HCT116 (cell line): Measurements from ENCODE around the gene DNAJC10. TPM values are rescaled to one million over a fixed set of nuclear protein-coding genes. Genes with fewer than 3 reads are reported as not detected.

Experiments
- ATAC-seq: fragments of 200-7000 bp; cut with Tn5 transposase; 2 replicates; pipeline ENCODE4 v1.9.1; 2020; ENCODE audit warnings: mild to moderate bottlenecking, moderate library complexity
- BruUV-seq: library from RNA; stranded (reverse); fragments of 400-500 nt; replicated peaks from 2 replicates; lab custom pipeline; 2021; lab: Mats Ljungman, UMichigan
- CTCF ChIA-PET: fragments of 300-600 bp; sonication (Branson Sonifier 250); formaldehyde crosslinking; loops from one replicate; lab custom pipeline; 2021; ENCODE audit warnings: antibody characterized with exemption; lab: Charles Lee
- POLR2A ChIA-PET: fragments of 300-600, 350-600 bp; sonication (Branson Sonifier 250); formaldehyde crosslinking; loops from one replicate; lab custom pipeline; 2021; ENCODE audit warnings: antibody characterized with exemption; lab: Charles Lee
- RAD21 ChIA-PET, 2 experiments: fragments of 300-600 bp; sonication (Branson Sonifier 250); formaldehyde crosslinking; loops; one replicate each; lab custom pipeline; 2023; ENCODE audit warnings: low total read pairs in 2 of 2; ENCODE audit not compliant: uncharacterized antibody in 2 of 2, unreplicated experiment in 2 of 2, low non-redundant PET in 1 of 2; lab: Charles Lee
- DNase-seq: peaks from one replicate; pipeline ENCODE4 v3.0.0-alpha.2; 2010; ENCODE audit warnings: low read depth, low spot score
- H2AFZ ChIP-seq: fragments of 200-600 bp; shearing (Covaris generic), sonication (generic); 2 replicates; pipeline ENCODE4 v1.6.1; 2017; ENCODE audit warnings: low read depth, mixed run types, mixed read lengths, antibody characterized with exemption, low read length; ENCODE audit not compliant: poor library complexity, severe bottlenecking
- H3K27ac ChIP-seq: 2 replicates; pipeline ENCODE4 v1.5.1; 2012; ENCODE audit warnings: low read depth, low read length
- H3K27me3 ChIP-seq: fragments of 200-600 bp; sonication (generic); 2 replicates; pipeline ENCODE4 v1.6.1; 2016; ENCODE audit warnings: mixed run types, low read length, mixed read lengths; ENCODE audit not compliant: insufficient read depth
- H3K36me3 ChIP-seq, 2 experiments: fragments of 200-500 bp in 1 of 2; fragments of 200-600 bp in 1 of 2; sonication (Bioruptor generic) in 1 of 2; sonication (generic) in 1 of 2; 2 replicates each; pipeline versions ENCODE4 v1.5.1 to v1.6.1; 2014 to 2016; ENCODE audit warnings: low read length in 2 of 2, inconsistent platforms in 1 of 2, mixed read lengths in 1 of 2, mixed run types in 1 of 2; ENCODE audit not compliant: insufficient read depth in 2 of 2, control insufficient read depth in 1 of 2
- H3K4me1 ChIP-seq, 2 experiments: fragments of 200-600 bp in 1 of 2; sonication (generic) in 1 of 2; 2 replicates each; pipeline versions ENCODE4 v1.5.1 to v1.6.1; 2012 to 2017; ENCODE audit warnings: low read length in 2 of 2, inconsistent platforms in 1 of 2, mild to moderate bottlenecking in 1 of 2, mixed read lengths in 1 of 2, mixed run types in 1 of 2, moderate library complexity in 1 of 2; ENCODE audit not compliant: insufficient read depth in 2 of 2, control insufficient read depth in 1 of 2
- H3K4me2 ChIP-seq: fragments of 200-600 bp; sonication (generic); 2 replicates; pipeline ENCODE4 v1.6.1; 2017; ENCODE audit warnings: mixed run types, low read length, mixed read lengths
- H3K4me3 ChIP-seq, 2 experiments: fragments of 200-600 bp in 1 of 2; sonication (generic) in 1 of 2; replicated peaks in 1 of 2; 2 replicates each; pipeline ENCODE4 v1.5.1; 2011 to 2016; ENCODE audit warnings: low read length in 2 of 2, control low read depth in 1 of 2, low read depth in 1 of 2, mild to moderate bottlenecking in 1 of 2, mixed read lengths in 1 of 2, mixed run types in 1 of 2
- H3K79me2 ChIP-seq: fragments of 200-600 bp; sonication (generic); 2 replicates; pipeline ENCODE4 v1.6.1; 2017; ENCODE audit warnings: mild to moderate bottlenecking, mixed run types, low read length, moderate library complexity, mixed read lengths; ENCODE audit not compliant: insufficient read depth
- H3K9ac ChIP-seq: fragments of 200-600 bp; sonication (generic); 2 replicates; pipeline ENCODE4 v1.6.1; 2016; ENCODE audit warnings: low read length, mixed read lengths
- H3K9me2 ChIP-seq: fragments of 200-600 bp; sonication (generic), shearing (Covaris generic); 2 replicates; pipeline ENCODE4 v1.6.1; 2017; ENCODE audit warnings: mixed run types, mild to moderate bottlenecking, moderate library complexity; ENCODE audit not compliant: insufficient read depth
- H3K9me3 ChIP-seq, 2 experiments: fragments of 200-500 bp in 1 of 2; fragments of 200-600 bp in 1 of 2; sonication (Bioruptor generic) in 1 of 2; sonication (generic) in 1 of 2; 2 replicates each; pipeline ENCODE4 v1.6.1; 2014 to 2017; ENCODE audit warnings: low read length in 2 of 2, mixed read lengths in 2 of 2, inconsistent platforms in 1 of 2, low read depth in 1 of 2, mild to moderate bottlenecking in 1 of 2, mixed run types in 1 of 2, moderate library complexity in 1 of 2; ENCODE audit not compliant: control insufficient read depth in 1 of 2, insufficient read depth in 1 of 2
- H4K20me1 ChIP-seq: fragments of 200-600 bp; sonication (generic), shearing (Covaris generic); 2 replicates; pipeline ENCODE4 v1.6.1; 2017; ENCODE audit warnings: mixed run types, mild to moderate bottlenecking, moderate library complexity; ENCODE audit not compliant: insufficient read depth
- CBX3 ChIP-seq: IDR thresholded peaks from 2 replicates; pipeline ENCODE4 v1.6.1; 2012; ENCODE audit warnings: low read depth
- CEBPB ChIP-seq: IDR thresholded peaks from 2 replicates; pipeline ENCODE4 v1.6.1; 2012; ENCODE audit warnings: low read depth
- EGR1 ChIP-seq: IDR thresholded peaks from 2 replicates; pipeline ENCODE4 v1.6.1; 2012; ENCODE audit warnings: low read depth
- ELF1 ChIP-seq: IDR thresholded peaks from 2 replicates; pipeline ENCODE4 v1.6.1; 2012; ENCODE audit warnings: low read depth, borderline replicate concordance
- EZH2 ChIP-seq: fragments of 200-600 bp; sonication (generic); IDR thresholded peaks from 2 replicates; pipeline ENCODE4 v1.6.1; 2017; ENCODE audit warnings: antibody characterized with exemption, mixed run types
- EZH2phosphoT487 ChIP-seq: fragments of 200-600 bp; IDR thresholded peaks from 2 replicates; pipeline ENCODE4 v1.6.1; 2018; ENCODE audit warnings: antibody characterized with exemption, borderline replicate concordance
- FOSL1 ChIP-seq: IDR thresholded peaks from 2 replicates; pipeline ENCODE4 v1.6.1; 2012; ENCODE audit warnings: low read depth
- JUND ChIP-seq: IDR thresholded peaks from 2 replicates; pipeline ENCODE4 v1.6.1; 2012
- RAD21 ChIP-seq: IDR thresholded peaks from 2 replicates; pipeline ENCODE4 v1.6.1; 2012; ENCODE audit warnings: low read depth, mild to moderate bottlenecking
- SIN3A ChIP-seq: IDR thresholded peaks from 2 replicates; pipeline ENCODE4 v1.6.1; 2012; ENCODE audit warnings: low read depth
- SP1 ChIP-seq: IDR thresholded peaks from 2 replicates; pipeline ENCODE4 v1.6.1; 2012; ENCODE audit warnings: low read depth
- TCF7L2 ChIP-seq: IDR thresholded peaks from 2 replicates; pipeline ENCODE4 v1.7.0; 2011; ENCODE audit warnings: borderline replicate concordance, inconsistent platforms; ENCODE audit not compliant: insufficient read depth, insufficient read length; ENCODE audit errors: extremely low read depth
- YY1 ChIP-seq: IDR thresholded peaks from 2 replicates; pipeline ENCODE4 v1.6.1; 2011; ENCODE audit warnings: low read length, low read depth, moderate library complexity, mild to moderate bottlenecking; ENCODE audit not compliant: insufficient replicate concordance; ENCODE audit errors: extremely low read depth
- ZFX ChIP-seq: fragments of 450-650 bp; IDR thresholded peaks from 2 replicates; pipeline ENCODE4 v1.6.1; 2017
- ZNF274 ChIP-seq: fragments of 200-500 bp; sonication (Bioruptor generic); IDR thresholded peaks from 2 replicates; pipeline ENCODE4 v1.6.1; 2014; ENCODE audit warnings: mild to moderate bottlenecking, low read depth, low read length, inconsistent platforms
- intact Hi-C: fragments of 100-400 bp; cut with micrococcal nuclease; formaldehyde crosslinking; loops from 2 replicates; pipeline ENCODE4 v1.10.0; 2022
- total RNA-seq: library from RNA; stranded (reverse); gene quantifications from one replicate; pipeline ENCODE4 v1.2.1, GENCODE V29; 2021; ENCODE audit not compliant: unreplicated experiment
- TF ChIP-seq, protein P1 (sequence below): IDR thresholded peaks from 2 replicates; pipeline ENCODE4 v1.6.1; 2011; ENCODE audit warnings: mild to moderate bottlenecking, low read length, moderate library complexity; ENCODE audit not compliant: insufficient replicate concordance; ENCODE audit errors: extremely low read depth
- TF ChIP-seq, protein P2 (sequence below): IDR thresholded peaks from 2 replicates; pipeline ENCODE4 v1.6.1; 2012
- TF ChIP-seq, protein P3 (sequence below), 3 experiments: fragments of 200-600 bp in 1 of 3; sonication (generic) in 1 of 3; IDR thresholded peaks in 2 of 3; conservative IDR thresholded peaks in 1 of 3; 2 replicates each; pipeline ENCODE4 v1.5.1; 2012 to 2017; ENCODE audit warnings: low read depth in 2 of 3, low read length in 2 of 3, antibody characterized with exemption in 1 of 3, borderline replicate concordance in 1 of 3, control low read depth in 1 of 3, mild to moderate bottlenecking in 1 of 3, mixed read lengths in 1 of 3, mixed run types in 1 of 3, moderate library complexity in 1 of 3; ENCODE audit not compliant: insufficient read depth in 1 of 3
- TF ChIP-seq, protein P4 (sequence below): IDR thresholded peaks from 2 replicates; pipeline ENCODE4 v1.6.1; 2012

The DNAJC10 gene
- total RNA-seq, 1 experiment from 2014 or later = 80.4 TPM

DNA sequence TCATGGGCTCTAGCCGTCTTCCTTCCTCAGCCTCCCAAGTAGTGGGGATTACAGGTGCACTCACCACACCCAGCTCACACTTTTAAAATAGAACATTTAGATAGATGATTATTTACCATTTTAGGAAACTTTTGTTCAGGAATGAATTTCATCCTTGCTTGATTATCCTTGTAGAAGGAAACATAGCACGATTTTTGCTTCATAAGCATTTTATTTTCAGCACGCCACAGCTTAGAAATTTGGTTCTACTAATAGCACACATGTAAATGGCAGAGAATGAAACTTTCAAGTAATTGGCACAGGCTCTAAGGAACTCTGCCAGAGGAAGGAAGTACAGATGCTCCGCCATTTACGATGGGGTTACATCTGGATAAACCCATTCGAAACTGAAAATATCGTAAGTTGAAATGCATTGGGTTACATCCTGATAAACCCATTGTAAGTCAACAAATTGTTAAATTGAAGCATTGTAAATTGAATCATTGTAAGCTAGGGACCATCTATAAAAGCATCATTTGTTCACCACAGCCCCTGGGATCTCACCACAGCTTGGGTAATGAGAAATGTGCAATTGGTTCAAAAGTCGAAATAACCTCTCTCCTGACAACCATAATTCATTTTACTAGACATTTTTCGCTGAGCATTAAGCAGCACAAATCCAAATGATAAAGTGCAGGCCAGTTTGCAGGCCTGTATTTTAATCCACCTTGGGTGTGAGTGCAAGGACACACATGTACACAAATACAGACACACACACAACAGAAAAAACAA is 117.2 kb downstream of the DNAJC10 start:
- TF ChIP-seq EZH2 (no peak), TCF7L2 (no peak), CBX3 (no peak), ELF1 (no peak), EGR1 (no peak), RAD21 (no peak), FOSL1 (no peak), SP1 (no peak), SIN3A (no peak), JUND (no peak), YY1 (no peak), EZH2phosphoT487 (no peak), CEBPB (no peak), ZNF274 (no peak), ZFX (no peak)
- TF ChIP-seq, protein P1, sequence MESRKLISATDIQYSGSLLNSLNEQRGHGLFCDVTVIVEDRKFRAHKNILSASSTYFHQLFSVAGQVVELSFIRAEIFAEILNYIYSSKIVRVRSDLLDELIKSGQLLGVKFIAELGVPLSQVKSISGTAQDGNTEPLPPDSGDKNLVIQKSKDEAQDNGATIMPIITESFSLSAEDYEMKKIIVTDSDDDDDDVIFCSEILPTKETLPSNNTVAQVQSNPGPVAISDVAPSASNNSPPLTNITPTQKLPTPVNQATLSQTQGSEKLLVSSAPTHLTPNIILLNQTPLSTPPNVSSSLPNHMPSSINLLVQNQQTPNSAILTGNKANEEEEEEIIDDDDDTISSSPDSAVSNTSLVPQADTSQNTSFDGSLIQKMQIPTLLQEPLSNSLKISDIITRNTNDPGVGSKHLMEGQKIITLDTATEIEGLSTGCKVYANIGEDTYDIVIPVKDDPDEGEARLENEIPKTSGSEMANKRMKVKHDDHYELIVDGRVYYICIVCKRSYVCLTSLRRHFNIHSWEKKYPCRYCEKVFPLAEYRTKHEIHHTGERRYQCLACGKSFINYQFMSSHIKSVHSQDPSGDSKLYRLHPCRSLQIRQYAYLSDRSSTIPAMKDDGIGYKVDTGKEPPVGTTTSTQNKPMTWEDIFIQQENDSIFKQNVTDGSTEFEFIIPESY = no peak
- TF ChIP-seq, protein P2, sequence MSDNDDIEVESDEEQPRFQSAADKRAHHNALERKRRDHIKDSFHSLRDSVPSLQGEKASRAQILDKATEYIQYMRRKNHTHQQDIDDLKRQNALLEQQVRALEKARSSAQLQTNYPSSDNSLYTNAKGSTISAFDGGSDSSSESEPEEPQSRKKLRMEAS = no peak
- TF ChIP-seq, protein P3, sequence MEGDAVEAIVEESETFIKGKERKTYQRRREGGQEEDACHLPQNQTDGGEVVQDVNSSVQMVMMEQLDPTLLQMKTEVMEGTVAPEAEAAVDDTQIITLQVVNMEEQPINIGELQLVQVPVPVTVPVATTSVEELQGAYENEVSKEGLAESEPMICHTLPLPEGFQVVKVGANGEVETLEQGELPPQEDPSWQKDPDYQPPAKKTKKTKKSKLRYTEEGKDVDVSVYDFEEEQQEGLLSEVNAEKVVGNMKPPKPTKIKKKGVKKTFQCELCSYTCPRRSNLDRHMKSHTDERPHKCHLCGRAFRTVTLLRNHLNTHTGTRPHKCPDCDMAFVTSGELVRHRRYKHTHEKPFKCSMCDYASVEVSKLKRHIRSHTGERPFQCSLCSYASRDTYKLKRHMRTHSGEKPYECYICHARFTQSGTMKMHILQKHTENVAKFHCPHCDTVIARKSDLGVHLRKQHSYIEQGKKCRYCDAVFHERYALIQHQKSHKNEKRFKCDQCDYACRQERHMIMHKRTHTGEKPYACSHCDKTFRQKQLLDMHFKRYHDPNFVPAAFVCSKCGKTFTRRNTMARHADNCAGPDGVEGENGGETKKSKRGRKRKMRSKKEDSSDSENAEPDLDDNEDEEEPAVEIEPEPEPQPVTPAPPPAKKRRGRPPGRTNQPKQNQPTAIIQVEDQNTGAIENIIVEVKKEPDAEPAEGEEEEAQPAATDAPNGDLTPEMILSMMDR (IDR thresholded peaks at IDR 0.05 in 2 of 3, conservative IDR thresholded peaks at IDR 0.05 in 1 of 3; ENCODE audit: borderline replicate concordance in 1 of 3, insufficient read depth in 1 of 3, low read depth in 2 of 3, low read length in 2 of 3) = no peak
- TF ChIP-seq, protein P4, sequence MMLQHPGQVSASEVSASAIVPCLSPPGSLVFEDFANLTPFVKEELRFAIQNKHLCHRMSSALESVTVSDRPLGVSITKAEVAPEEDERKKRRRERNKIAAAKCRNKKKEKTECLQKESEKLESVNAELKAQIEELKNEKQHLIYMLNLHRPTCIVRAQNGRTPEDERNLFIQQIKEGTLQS = no peak
- H3K4me3 ChIP-seq = no peak overlapping the region

More for the DNA sequence above, 117.2 kb downstream of the DNAJC10 start:
- no TSS peak for BruUV-seq
- H3K4me2 ChIP-seq = no peak overlapping the region
- ChIA-PET POLR2A (no interaction called here), RAD21 (no interaction called here), CTCF (no interaction called here)
- H3K9me3 ChIP-seq = no peaks in the 10 kb centered on the region
- no peaks in the 10 kb centered on the region for H3K27me3 ChIP-seq
- H3K4me1 ChIP-seq = no peaks in the 10 kb centered on the region
- H3K36me3 ChIP-seq = no peaks in the 10 kb centered on the region
- ATAC-seq = no peak
- no peak overlapping the region for H3K9ac ChIP-seq
- no peaks in the 10 kb centered on the region for H3K9me2 ChIP-seq
- intact Hi-C loops = no loop called here
- no peak overlapping the region for H2AFZ ChIP-seq
- H3K27ac ChIP-seq = no peak overlapping the region
- no peaks in the 10 kb centered on the region for H4K20me1 ChIP-seq
- no peak for DNase-seq
- H3K79me2 ChIP-seq = no peaks in the 10 kb centered on the region
